Upper lobe of right lung (tissue), 1 donor: ENCODE data around the gene PRAME. TPM values are rescaled to one million over a fixed set of nuclear protein-coding genes. Genes with fewer than 3 reads are reported as not detected.
A peak's percentile ranks its signal among the peaks of the same experiment; 100 is the strongest.

Experiments
- ATAC-seq: fragments of 200-7000 bp; cut with Tn5 transposase; one replicate; pipeline ENCODE4 v1.9.1; 2020; ENCODE audit warnings: mild to moderate bottlenecking, moderate library complexity
- DNase-seq: peaks from one replicate; pipeline ENCODE4 v3.0.0-alpha.2; 2020
- H3K27ac ChIP-seq: fragments of 200-600 bp; one replicate; pipeline ENCODE4 v1.8.0; 2022
- H3K27me3 ChIP-seq: fragments of 200-600 bp; one replicate; pipeline ENCODE4 v1.8.0; 2022; ENCODE audit warnings: mild to moderate bottlenecking
- H3K36me3 ChIP-seq: fragments of 200-600 bp; one replicate; pipeline ENCODE4 v1.8.0; 2022
- H3K4me1 ChIP-seq: fragments of 200-600 bp; one replicate; pipeline ENCODE4 v1.8.0; 2022
- H3K4me3 ChIP-seq: fragments of 200-600 bp; one replicate; pipeline ENCODE4 v1.8.0; 2022; ENCODE audit warnings: mild to moderate bottlenecking
- H3K9me3 ChIP-seq: fragments of 200-600 bp; one replicate; pipeline ENCODE4 v1.8.0; 2022
- CTCF ChIP-seq: fragments of 200-600 bp; IDR thresholded peaks from one replicate; pipeline ENCODE4 v1.8.0; 2022; ENCODE audit warnings: antibody characterized with exemption
- intact Hi-C: fragments of 100-400 bp; cut with DNase I; formaldehyde crosslinking; loops from one replicate; pipeline ENCODE4 v1.11.0; 2022
- total RNA-seq: library from RNA; stranded (reverse); fragmentation: NEBNext Ultra II Directional; extraction: Animal tissue kit (Norgen Biotek cat#: 25700); gene quantifications from one replicate; pipeline ENCODE4 v1.2.1, GENCODE V29; 2021
- donor health status: DM: no; HTN: yes; CAD: no; lungs with severe emphysema.

PRAME gene
- total RNA-seq, 1 donor from 2014 or later, result not detected

GRCh38 chr22:22576244-22576988, 17.4 kb upstream of the PRAME start:
- Histone ChIP-seq H3K36me3 (no peaks in the 10 kb centered on the region), H3K4me1 (no peaks in the 10 kb centered on the region), H3K9me3 (no peaks in the 10 kb centered on the region), H3K27me3 (peaks cover 11% of the 10 kb centered on the region), H3K4me3 (no peak overlapping the region), H3K27ac (no peak overlapping the region)
- intact Hi-C loops, result no loop called here
- DNase-seq, result peak; percentile 74
- peak; percentile 84 for ATAC-seq
- peak; percentile 68 for TF ChIP-seq CTCF

GRCh38 chr22:22574361-22574760, 15.3 kb upstream of the PRAME start:
- peaks cover 17% of the 10 kb centered on the region for H3K27me3 ChIP-seq
- no peak overlapping the region for H3K27ac ChIP-seq
- no peaks in the 10 kb centered on the region for H3K4me1 ChIP-seq
- no peaks in the 10 kb centered on the region for H3K36me3 ChIP-seq
- no peak overlapping the region for H3K4me3 ChIP-seq
- H3K9me3 ChIP-seq, result no peaks in the 10 kb centered on the region
- TF ChIP-seq CTCF, result no peak
- intact Hi-C loops, result no loop called here
- ATAC-seq (no peak), DNase-seq (no peak)

GRCh38 chr22:22573047-22573889, 14.2 kb upstream of the PRAME start:
- Histone ChIP-seq H3K36me3 (no peaks in the 10 kb centered on the region), H3K4me3 (no peak overlapping the region), H3K4me1 (no peaks in the 10 kb centered on the region), H3K9me3 (no peaks in the 10 kb centered on the region), H3K27me3 (peaks cover 27% of the 10 kb centered on the region), H3K27ac (no peak overlapping the region)
- ATAC-seq (no peak), DNase-seq (no peak)
- intact Hi-C loops, result no loop called here
- TF ChIP-seq CTCF, result no peak

GRCh38 chr22:22571862-22572261, 12.8 kb upstream of the PRAME start:
- Histone ChIP-seq H3K27ac (no peak overlapping the region), H3K27me3 (peaks cover 30% of the 10 kb centered on the region), H3K9me3 (no peaks in the 10 kb centered on the region), H3K4me1 (no peaks in the 10 kb centered on the region), H3K36me3 (no peaks in the 10 kb centered on the region), H3K4me3 (no peak overlapping the region)
- intact Hi-C loops, result no loop called here
- DNase-seq (no peak), ATAC-seq (no peak)
- TF ChIP-seq CTCF, result no peak

GRCh38 chr22:22571429-22571828, 12.4 kb upstream of the PRAME start:
- no peaks in the 10 kb centered on the region for H3K4me1 ChIP-seq
- peaks cover 29% of the 10 kb centered on the region for H3K27me3 ChIP-seq
- DNase-seq, result no peak
- H3K36me3 ChIP-seq, result no peaks in the 10 kb centered on the region
- TF ChIP-seq CTCF, result no peak
- H3K4me3 ChIP-seq, result no peak overlapping the region
- ATAC-seq, result no peak
- no peak overlapping the region for H3K27ac ChIP-seq
- H3K9me3 ChIP-seq, result no peaks in the 10 kb centered on the region
- intact Hi-C loops, result no loop called here
